ENCODE data around the gene TAT.
"Not testable (repeated sequence)": the region's sequence is repeated elsewhere in the genome, so short reads cannot be mapped to it uniquely, and the experiment has no call there.

TAT gene

GRCh38 chr16:71584543-71585317 lies 7.8 kb upstream of the TAT start:
- no peak for DNase-seq

DNA sequence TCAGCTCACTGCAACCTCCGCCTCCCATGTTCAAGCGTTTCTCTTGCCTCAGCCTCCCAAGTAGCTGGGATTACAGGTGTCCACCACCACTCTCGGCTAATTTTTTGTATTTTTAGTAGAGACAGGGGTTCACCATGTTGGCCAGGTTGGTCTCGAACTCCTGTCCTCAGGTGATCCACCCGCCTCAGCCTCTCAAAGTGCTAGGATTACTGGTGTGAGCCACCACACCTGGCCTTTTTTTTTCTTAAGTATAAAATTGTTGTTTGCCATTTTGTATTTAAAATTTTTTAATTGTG lies 5.6 kb upstream of the TAT start:
- not testable (repeated sequence) for DNase-seq

DNA sequence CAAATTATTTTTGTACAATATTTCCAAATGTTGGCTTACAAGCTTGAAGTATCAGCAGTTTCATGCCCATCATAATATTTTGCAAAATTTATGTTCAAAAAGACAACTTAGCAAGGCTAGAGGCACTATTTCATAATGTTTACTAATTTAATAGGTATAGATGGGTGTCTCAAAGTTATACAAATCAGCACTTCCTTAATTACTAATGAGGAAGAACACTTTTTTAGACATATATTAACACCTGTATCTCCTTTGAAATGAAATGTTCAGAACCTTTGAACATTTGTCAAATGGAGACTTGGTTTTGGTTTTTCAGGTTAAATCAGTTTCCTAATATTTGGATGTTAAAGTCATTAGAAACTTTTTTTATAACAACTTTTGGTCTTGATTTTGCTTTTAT lies 2.2 kb downstream of the TAT start:
- no peak for DNase-seq

DNA sequence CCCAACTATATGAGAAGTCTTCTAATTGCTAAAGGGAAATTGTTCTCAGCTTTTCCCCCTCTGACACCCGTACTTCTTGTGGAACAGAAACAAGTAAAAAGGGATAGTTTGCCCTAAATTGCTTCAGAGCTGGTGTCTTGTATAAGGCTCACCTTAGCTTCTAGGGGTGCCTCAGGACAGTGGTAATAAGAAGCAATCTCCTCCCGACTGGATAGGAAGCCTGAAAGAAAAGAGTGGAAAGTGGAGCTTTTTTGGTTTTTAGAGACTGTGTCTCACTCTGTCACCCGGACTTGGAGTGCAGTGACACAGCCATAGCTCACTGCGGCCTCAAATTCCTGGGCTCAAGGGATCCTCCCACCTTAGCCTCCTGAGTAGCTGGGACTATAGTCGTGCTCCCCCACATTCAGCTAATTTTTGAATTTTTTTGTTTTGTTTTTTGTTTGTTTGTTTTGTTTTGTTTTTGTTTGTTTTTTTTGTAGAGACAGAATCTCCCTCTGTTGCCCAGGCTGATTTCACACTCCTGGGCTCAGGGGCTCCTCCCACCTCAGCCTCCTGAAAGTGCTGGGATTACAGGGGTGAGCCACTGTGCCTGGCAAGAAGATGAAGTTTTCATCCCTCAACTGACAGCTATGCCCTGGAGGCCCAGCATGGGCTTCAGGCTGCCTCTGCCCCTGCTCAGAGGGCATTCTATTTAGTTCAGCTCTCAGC lies 3.4 kb downstream of the TAT start:
- no peak for DNase-seq

GRCh38 chr16:71572497-71573116 lies 4.3 kb downstream of the TAT start:
- no peak for DNase-seq

- no peak for DNase-seq
Measured at GRCh38 chr16:71570144-71570543, 6.7 kb downstream of the TAT start.

- DNase-seq, result no peak
Measured at GRCh38 chr16:71569621-71570020, 7.3 kb downstream of the TAT start.

- no peak for DNase-seq
Measured at GRCh38 chr16:71568551-71568950, 8.3 kb downstream of the TAT start.

DNA sequence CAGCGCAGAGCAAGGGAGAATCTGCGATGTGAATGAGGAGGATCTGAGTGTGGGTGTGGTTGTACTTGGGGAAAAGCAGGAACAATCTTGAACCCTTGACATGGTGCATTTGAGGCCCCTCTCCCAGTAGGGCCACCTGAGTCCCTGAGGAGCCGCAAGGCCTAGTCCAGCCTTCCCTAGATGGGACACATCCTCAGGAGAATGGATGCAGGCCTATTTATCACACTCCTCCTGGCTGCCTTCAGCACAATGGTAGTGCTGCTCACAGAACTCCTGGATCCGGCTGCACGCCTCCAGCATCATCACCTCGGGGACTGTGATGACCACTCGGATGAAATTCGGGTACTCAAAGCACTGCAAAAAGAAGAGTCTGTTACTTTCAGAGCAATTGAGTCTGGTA lies 9.0 kb downstream of the TAT start:
- DNase-seq, result no peak

DNA sequence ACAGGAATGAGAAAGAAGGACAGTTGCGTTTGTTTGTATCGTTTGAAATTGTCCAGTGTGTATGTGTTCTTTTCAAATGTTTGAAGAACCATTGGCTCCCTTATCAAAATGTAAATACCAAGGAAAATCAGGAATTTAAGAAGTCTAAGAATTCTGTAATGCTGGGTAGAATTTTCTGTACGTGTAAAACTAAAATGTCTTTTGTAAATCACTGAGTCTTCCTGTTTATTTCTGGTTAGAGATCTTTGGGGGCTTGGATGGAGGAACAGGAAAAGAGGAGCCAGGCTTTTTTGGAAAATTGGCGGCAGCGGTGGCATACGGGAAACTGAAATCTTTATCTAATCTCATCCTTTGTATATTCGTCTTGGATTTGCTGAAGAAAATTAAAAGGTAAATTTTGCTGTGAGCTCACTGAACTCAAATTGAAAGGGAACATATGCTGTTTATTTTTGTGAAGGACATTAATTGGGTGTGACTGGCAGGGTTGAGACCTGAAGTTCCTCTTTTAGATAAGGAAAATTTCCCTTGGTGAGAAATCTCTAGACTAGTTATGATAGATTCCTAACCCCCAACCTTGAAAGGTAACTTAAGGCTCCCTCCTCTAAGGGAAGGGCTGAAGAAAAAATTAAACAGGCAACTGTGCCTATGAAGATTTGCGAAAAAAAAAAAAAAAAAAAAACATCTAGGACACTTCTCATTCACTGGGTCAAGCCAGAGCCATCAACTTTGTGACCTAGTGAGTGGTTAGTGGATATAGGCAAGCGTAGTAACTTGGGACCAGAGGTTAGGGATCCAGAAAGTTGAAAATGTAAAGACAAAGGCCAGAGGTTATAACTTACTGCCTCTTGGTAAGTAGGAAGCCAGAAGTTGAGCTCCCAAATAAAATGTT lies 10.8 kb downstream of the TAT start:
- DNase-seq, result no peak

GRCh38 chr16:71564335-71564967 lies 12.4 kb downstream of the TAT start:
- no peak for DNase-seq

GRCh38 chr16:71562552-71562951 lies 14.3 kb downstream of the TAT start:
- DNase-seq, result no peak

GRCh38 chr16:71561886-71562285 lies 15.0 kb downstream of the TAT start:
- not testable (repeated sequence) for DNase-seq

DNA sequence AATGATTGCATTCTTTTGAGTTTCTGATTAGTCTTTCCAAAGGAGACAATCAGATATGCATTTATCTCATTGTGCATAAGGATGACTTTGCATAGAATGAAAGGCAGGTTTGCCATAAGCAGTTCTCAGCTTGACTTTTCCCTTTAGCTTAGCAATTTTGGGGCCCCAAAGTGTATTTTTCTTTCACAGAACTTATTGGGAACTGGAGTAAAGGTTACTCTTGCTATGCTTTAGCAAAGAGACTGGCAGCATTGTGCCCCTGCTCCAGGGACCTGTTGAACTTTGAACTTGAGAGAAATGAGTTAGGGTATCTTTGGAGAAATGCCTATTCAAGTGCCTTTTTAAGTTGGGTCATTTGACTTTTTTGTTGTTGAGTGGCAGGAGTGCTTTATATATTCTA lies 17.0 kb downstream of the TAT start:
- DNase-seq, result no peak

DNA sequence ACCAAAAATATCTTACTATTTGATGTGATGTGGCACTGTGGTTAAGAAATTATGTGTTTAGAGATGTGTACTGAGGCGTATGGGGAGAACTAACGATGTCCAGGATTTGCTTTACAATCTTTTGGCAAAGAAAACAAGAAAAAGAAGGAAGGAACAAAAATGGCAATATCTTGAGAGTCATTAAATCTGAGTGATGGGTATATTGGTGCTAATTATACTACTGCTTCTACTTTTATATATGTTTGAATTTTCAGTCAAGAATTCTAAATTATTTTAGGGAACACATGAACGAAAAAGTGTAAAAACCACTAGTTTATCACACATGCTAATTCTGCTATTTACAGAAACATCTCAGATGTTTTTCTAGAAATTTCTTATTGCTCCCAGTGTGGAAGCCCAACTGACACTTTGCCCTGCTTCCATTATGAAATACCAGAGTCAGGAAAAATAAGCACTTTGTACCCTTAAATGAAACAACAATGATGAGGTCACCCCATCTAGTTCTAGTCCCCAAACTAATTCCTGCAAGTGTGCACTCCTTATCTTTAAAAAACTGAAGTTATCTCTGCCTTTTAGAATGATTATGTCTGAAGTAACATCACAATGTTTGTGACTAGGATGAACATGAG lies 18.8 kb downstream of the TAT start:
- DNase-seq, result no peak

GRCh38 chr16:71557299-71557698 lies 19.6 kb downstream of the TAT start:
- no peak for DNase-seq

- DNase-seq, result no peak
Measured at GRCh38 chr16:71555230-71555891, 21.5 kb downstream of the TAT start.

GRCh38 chr16:71552698-71553503 lies 24.0 kb downstream of the TAT start:
- no peak for DNase-seq

- DNase-seq, result no peak
Measured at GRCh38 chr16:71547168-71547567, 29.7 kb downstream of the TAT start.

- peak; percentile 81 for DNase-seq
Measured at GRCh38 chr16:71542377-71542776, 34.5 kb downstream of the TAT start.

DNA sequence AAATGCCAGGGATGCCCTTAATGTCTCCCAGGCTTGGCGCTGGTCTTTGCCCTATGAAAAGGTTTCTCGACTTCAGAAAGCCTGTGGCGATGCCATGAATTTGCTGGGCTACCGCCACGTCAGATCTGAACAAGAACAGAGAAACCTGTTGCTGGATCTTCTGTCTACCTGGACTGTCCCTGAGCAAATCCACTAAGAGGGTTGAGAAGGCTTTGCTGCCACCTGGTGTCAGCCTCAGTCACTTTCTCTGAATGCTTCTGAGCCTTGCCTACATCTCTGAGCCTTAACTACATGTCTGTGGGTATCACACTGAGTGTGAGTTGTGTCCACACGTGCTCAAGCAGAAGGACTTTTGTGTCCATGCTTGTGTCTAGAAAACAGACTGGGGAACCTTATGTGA lies 39.2 kb downstream of the TAT start:
- DNase-seq, result no peak

Measured in activated CD8-positive, alpha-beta memory T cell treated with anti-CD3 and anti-CD28 coated beads, Interleukin-2, amount 50 U/mL, for 48 hours (primary cell).